ENCODE results near the gene HNRNPH3.
"Not testable (repeated sequence)": the region's sequence is repeated elsewhere in the genome, so short reads cannot be mapped to it uniquely, and the experiment has no call there.

The HNRNPH3 gene

DNA sequence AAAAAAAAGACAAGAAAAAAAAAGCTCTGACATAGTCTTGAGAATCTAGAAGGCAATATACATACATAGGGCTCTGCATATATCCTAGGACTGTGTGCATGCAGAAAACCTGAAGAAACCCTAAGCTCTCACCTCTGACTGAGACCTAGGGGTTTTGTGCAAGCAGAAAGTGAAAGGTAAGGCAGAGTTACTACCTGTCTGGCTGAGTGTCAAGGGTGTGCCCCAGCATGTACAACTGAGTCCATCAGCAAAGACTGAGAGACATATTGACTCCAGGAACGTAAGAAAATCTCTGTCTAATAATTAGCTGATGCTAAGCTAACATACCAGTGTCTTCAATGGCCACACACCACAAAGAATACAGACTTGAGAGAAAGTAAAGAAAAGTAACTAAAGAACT, 16.3 kb upstream of the HNRNPH3 start:
- Mint-ChIP-seq H3K4me3 (no peak overlapping the region), H3K9me3 (peaks cover 3 to 14% of the 10 kb centered on the region in 2 donors), H3K27me3 (no peaks in the 10 kb centered on the region), H3K27ac (no peak overlapping the region), H3K36me3 (peaks cover 9 to 14% of the 10 kb centered on the region in 2 donors), H3K4me1 (peaks cover 0 to 4% of the 10 kb centered on the region in 2 donors)
- DNase-seq: no peak
- ATAC-seq (replicated peaks): no peak

DNA sequence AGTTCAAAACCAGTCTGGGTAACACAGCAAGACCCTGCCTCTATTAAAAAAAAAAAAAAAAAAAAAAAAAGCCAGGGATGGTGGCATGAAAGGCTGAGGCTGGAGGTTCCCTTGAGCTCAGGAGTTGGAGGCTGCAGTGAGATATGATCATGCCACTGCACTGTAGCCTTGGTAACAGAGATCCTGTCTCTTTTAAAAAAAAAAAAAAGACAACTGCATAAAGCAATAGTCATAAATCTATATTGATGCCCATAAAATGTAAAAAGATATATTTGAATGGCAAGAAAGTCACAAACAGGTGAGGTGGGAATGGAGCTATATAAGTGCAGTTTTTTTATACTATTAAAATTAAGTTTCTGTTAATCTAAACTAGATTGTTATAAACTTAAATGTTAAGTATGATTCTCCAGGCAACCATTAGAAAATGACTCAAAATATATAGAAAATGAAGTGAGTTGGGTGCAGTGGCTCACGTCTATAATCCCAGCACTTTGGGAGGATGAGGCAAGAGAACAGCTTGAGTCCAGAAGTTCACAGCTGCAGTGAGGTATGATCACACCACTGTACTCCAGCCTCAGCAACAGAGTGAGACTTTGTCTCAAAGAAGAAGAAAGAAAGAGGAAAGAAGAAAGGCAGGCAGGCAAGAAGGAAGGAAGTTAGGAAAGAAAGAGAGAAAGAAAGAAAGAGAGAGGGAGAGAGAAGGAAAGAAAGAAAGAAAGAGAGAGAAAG, 13.4 kb upstream of the HNRNPH3 start:
- Mint-ChIP-seq H3K27me3 (no peaks in the 10 kb centered on the region), H3K27ac (no peak overlapping the region), H3K4me1 (peaks cover 0 to 4% of the 10 kb centered on the region in 2 donors), H3K36me3 (peaks cover 9 to 14% of the 10 kb centered on the region in 2 donors), H3K4me3 (no peak overlapping the region), H3K9me3 (peaks cover 4 to 14% of the 10 kb centered on the region in 2 donors)
- no peak for DNase-seq
- no peak for ATAC-seq (replicated peaks)

DNA sequence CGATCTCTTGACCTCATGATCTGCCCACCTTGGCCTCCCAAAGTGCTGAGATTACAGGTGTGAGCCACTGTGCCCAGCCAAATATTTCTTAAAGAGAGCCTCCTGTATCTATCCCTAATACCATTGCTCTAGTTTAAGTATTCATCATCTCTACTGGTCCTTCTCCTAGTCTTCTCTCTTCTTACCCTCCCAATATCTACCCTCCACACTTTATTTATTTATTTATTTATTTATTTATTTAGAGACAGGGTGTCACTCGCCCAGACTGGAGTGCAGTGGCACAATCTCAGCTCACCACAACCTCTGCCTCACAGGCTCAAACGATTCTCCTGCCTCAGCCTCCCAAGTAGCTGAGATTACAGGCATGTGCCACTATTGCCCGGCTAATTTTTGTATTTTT, 7.5 kb upstream of the HNRNPH3 start:
- peaks cover 7 to 10% of the 10 kb centered on the region in 2 donors for H3K4me1 Mint-ChIP-seq
- ATAC-seq (replicated peaks); H3K27ac Mint-ChIP-seq; H3K36me3 Mint-ChIP-seq; H3K4me3 Mint-ChIP-seq; H3K27me3 Mint-ChIP-seq; H3K9me3 Mint-ChIP-seq; DNase-seq: not testable (repeated sequence)

DNA sequence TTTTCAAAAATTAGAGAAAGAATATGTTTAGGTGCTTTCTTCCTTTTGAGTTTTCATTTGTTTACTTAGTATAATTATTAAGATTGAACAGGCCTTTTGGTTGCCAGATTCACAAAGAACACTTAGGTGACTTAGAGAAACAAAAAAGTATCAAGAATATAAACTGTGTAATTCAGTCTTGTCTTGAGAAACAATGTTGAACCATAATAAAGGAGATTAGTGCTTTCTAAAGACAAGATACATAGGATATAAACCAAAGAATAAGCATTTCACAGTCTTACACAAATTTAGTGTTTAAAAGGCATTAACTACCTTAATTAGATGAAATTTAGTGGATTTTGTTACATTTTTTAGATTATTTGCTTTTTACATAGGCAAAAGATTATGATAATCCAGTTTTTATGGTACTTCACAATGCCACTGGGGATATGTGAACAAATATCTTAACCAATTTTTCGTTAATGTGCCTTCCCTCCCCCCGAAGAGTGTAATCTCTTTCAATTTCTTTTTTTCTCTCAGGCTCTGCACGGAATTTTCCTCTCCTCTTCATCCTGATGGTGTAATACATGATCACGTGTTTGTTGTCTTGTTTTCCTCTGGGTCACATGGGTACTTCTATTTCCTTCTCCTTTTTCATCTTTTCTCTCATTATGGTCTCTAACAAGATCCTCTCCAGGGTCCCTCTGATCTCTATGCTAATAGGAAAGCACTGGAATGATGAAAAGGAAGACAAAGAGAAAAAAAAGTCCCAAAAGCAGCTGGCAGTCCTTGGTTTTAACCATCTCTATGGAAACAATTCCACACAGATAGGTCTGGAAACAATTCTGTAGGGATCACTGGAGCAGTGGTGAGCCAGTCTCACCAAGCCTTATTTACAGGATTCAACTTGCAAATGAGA, 3.7 kb upstream of the HNRNPH3 start:
- H3K27me3 Mint-ChIP-seq: no peaks in the 10 kb centered on the region
- peak overlapping the region; percentile 58 to 68 for H3K4me3 Mint-ChIP-seq
- peaks cover 13 to 20% of the 10 kb centered on the region in 2 donors for H3K36me3 Mint-ChIP-seq
- peaks cover 0 to 3% of the 10 kb centered on the region in 2 donors for H3K9me3 Mint-ChIP-seq
- DNase-seq (no peak), ATAC-seq (replicated peaks) (no peak)
- peak overlapping the region; percentile 10 for H3K27ac Mint-ChIP-seq
- H3K4me1 Mint-ChIP-seq: peaks cover 26 to 39% of the 10 kb centered on the region in 2 donors

DNA sequence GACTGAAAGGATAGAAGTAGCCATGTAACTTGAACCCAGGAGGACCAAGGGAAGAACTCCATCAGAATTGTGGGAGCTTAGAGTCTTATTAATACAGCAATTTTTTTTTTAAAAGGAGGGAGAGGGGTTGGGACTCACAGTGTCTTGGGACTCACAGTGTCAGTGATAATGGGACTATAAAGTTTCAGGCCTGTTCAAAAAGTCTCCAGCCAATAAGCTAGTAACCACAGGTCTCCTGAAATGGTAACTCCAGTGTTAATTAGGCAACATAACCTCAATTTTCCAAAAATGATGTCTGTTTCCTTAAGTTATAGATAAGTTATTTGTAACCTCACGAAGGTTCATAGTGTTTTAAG, 2.4 kb upstream of the HNRNPH3 start:
- Mint-ChIP-seq H3K36me3 (peaks cover 17 to 26% of the 10 kb centered on the region in 2 donors), H3K4me1 (peaks cover 28 to 50% of the 10 kb centered on the region in 2 donors), H3K27me3 (no peaks in the 10 kb centered on the region), H3K9me3 (peaks cover 0 to 3% of the 10 kb centered on the region in 2 donors), H3K27ac (no peak overlapping the region), H3K4me3 (no peak overlapping the region)
- no peak for ATAC-seq (replicated peaks)
- DNase-seq: no peak

DNA sequence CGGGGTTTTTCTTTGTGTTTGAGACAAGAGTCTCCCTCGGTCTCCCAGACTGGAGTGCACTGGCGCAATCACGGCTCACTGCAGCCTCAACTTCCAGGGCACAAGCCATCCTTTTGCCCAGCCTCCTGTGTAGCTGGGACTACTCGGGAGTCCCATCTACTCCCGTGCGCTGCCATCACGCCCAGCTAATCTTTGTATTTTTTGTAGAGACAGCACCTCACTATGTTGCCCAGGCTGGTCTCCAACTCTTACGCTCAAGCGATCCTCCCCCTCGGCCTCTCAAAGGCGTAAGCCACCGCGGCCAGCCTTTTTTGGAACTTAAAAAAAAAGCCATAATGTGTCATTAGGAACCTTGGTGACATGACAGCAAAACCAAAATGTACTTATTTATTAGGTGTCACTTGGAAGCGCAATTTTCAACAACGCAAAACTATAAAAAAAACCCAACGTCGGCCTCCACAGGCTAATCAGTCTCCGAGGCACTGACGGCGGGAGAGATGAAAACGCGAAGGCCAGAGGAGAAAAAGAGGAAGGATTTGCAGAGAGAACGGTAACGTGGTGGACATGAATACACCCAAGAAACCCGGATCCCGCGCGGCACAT, 911 bp upstream of the HNRNPH3 start:
- ATAC-seq (replicated peaks) (no peak), DNase-seq (no peak)
- peak overlapping the region; percentile 100 for H3K27ac Mint-ChIP-seq
- peaks cover 20 to 37% of the 10 kb centered on the region in 2 donors for H3K36me3 Mint-ChIP-seq
- H3K4me1 Mint-ChIP-seq: peaks cover 35 to 65% of the 10 kb centered on the region in 2 donors
- H3K27me3 Mint-ChIP-seq: no peaks in the 10 kb centered on the region
- peak overlapping the region; percentile 99 for H3K4me3 Mint-ChIP-seq
- H3K9me3 Mint-ChIP-seq: peaks cover 0 to 3% of the 10 kb centered on the region in 2 donors

DNA sequence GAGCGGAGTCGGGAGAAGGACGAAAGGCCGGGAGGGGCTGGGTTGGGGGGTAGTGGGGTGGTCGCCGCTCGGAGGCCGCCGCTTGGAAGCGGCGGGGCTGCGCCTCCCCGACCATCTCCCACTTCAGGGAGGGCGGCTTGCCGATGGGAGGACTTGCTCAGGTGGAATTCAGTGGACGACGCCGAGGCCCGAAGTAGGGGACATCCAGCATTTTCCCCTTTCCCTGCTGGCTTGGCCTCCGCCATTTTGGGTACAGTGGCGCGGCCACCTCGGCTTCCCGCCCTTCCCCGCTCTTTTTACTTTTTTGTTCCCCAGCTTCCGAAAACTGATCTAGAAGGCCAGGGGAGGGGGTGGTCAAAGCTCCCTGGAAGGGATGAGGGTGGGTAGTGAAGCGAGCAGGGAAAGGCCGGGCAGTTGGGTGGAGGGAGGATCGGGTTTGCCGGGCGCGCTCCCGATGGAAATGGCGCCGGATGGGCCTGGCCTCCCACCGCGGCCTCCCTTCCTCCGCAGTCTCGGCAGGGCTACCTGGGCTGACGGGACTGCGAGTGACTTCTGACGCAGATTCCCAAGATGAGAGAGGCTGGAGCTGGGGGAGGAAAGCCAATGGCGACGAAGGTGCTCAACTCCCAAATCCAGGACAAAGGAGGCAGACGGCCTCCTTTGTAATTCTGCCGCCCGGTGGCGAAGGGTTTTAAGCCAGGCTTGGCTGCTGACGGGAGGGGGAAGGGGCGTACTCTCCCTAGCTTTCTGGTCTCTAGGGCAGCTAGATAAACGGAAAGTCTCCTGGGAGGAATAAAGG, 594 bp downstream of the HNRNPH3 start, which contains the start of gene PBLD:
Gene PBLD, minus strand, starts transcription at position 670 of the 799 bp plus-strand sequence. CDS start 26,084 bp downstream, outside the sequence.
- Mint-ChIP-seq H3K9me3 (peaks cover 0 to 3% of the 10 kb centered on the region in 2 donors), H3K27me3 (no peaks in the 10 kb centered on the region), H3K4me1 (peaks cover 41 to 77% of the 10 kb centered on the region in 2 donors), H3K4me3 (peak within 1 kb of the TSS; percentile 99), H3K27ac (peak within 1 kb of the TSS; percentile 100), H3K36me3 (peaks cover 26 to 49% of the 10 kb centered on the region in 2 donors)
- ATAC-seq (replicated peaks): peak; percentile 21 to 24
- peak; percentile 50 for DNase-seq

DNA sequence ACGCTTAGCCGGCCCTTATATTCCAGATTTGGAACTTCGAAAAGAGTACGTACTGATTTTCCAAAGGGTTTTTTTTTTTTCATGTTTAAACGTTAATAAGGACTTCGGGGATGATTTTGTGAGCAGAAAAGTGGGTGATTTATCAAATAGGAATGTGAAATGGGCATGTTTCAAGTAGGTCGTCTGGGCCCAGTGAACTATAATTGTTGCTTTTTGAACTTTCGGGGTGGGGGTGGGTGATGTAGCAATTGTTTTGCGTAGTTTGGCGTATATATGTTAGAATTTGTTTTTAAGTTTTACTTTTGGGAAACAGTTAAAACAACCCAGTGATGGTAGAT, 1.2 kb downstream of the HNRNPH3 start:
- ATAC-seq (replicated peaks) (no peak), DNase-seq (no peak)
- H3K27ac Mint-ChIP-seq: peak overlapping the region; percentile 100
- H3K4me1 Mint-ChIP-seq: peaks cover 45 to 82% of the 10 kb centered on the region in 2 donors
- H3K27me3 Mint-ChIP-seq: no peaks in the 10 kb centered on the region
- H3K9me3 Mint-ChIP-seq: peaks cover 0 to 3% of the 10 kb centered on the region in 2 donors
- H3K36me3 Mint-ChIP-seq: peaks cover 29 to 54% of the 10 kb centered on the region in 2 donors
- H3K4me3 Mint-ChIP-seq: peak overlapping the region; percentile 99

DNA sequence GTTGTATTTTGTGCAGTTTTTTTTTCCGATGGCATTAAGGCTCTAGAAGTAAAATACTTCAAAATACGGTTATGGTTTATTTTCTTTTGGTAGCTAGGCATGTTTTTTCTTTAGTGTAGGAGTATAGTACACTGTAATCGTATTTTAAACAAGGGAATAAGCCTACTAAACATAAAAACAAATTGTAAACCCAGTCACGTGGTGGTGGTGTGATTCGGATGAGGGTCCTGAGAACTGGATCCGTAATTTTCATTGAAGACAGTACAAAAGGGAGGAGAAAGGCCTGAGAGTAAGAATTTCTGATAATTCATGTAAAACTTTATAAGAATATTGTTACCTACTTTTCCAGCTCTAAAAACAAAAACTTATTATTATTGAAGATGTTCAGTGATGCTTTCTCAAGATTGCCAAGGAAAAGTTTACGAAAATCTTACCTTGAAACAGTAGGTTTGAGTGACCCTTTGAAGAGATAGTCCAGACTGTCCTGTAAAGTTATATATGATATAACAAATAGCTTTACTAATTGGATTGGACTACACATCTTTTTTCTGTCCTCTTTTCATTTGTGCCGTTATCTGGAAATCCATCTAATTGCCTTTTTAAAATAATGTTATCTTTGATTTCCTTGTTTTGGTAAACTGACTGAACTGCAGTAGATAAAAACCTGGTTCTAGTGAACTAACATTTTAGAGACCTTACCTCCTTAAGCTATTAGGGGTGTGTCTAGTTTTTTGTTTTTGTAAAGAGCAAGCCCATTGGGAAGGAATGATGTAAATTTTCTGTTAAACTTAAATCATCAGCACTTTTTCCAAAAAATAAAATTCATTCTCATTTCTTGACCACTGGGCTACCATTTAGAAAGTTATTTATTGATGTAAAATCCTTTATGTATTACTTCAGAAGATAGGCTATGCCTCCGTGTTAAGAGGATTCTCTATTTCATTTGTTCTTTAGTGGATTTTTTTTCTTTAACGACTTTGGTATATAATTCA, 1.9 kb downstream of the HNRNPH3 start:
- H3K27ac Mint-ChIP-seq: peak overlapping the region; percentile 100
- ATAC-seq (replicated peaks) (no peak), DNase-seq (no peak)
- H3K36me3 Mint-ChIP-seq: peaks cover 33 to 59% of the 10 kb centered on the region in 2 donors
- H3K9me3 Mint-ChIP-seq: peaks cover 0 to 3% of the 10 kb centered on the region in 2 donors
- peaks cover 44 to 81% of the 10 kb centered on the region in 2 donors for H3K4me1 Mint-ChIP-seq
- H3K4me3 Mint-ChIP-seq: peak overlapping the region; percentile 99
- no peaks in the 10 kb centered on the region for H3K27me3 Mint-ChIP-seq

DNA sequence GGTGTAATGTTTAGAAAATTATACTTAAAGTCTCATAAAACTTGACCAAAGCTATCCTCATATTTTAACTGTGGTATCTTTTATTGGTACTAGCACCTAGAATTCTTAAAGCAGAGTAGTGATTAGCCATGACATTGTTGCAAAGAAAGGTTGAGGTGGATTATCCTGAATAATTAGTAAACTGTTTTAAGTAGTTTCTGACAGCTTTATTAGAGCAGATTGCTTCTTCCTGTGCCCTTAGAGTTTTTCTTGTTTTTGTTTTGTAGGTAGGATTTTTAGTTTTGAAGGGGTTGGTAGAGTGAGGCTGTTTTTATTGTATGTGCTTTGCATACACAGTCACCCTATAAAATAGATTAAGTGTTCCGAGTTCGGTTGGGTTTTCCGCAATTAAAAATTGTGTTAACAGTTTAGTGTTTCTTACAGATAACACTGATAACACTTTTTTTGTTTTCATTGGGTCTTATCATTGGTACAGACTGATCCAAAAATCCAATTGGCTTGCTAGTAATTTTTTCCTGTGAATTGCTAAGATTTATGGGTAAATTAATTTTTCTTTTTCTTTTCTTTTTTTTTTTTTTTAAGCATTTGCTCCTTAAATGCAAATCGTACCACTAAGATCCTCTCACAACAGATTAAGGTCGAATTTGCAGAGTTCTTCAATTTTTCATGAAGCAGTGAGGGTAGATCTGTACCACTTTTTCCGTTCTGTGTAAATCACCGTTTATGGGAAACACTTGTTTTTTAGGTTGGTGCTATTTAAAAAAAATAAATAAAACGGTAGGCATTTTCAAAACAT, 3.0 kb downstream of the HNRNPH3 start:
- Mint-ChIP-seq H3K36me3 (peaks cover 38 to 70% of the 10 kb centered on the region in 2 donors), H3K27me3 (no peaks in the 10 kb centered on the region), H3K9me3 (peaks cover 0 to 3% of the 10 kb centered on the region in 2 donors), H3K4me1 (peaks cover 41 to 74% of the 10 kb centered on the region in 2 donors), H3K4me3 (peak overlapping the region; percentile 99), H3K27ac (peak overlapping the region; percentile 48)
- no peak for DNase-seq
- ATAC-seq (replicated peaks): no peak

DNA sequence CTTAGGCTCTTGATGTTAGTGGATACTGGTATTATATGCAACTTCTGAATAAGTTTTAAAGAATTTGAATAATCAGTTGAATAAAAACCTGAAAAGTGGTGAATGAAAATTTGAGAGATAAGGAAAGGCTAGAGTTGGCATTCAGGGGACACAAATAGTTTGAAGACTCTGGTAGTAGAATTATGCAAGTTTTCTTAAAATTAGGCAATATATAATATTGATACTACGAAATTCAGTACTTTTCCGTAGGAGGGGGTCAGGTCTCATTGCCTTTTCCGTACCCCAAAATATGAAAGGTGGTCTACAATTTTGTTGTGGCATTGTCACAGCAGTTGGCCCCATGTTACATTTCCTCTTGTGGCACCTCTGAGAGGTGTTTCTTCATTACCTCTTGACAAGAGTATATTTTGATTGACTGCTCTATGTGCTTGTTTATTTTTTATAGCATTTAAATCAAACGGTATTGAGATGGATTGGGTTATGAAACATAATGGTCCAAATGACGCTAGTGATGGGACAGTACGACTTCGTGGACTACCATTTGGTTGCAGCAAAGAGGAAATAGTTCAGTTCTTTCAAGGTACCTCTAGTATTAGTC, 5.0 kb downstream of the HNRNPH3 start:
- no peak for ATAC-seq (replicated peaks)
- Mint-ChIP-seq H3K27me3 (no peaks in the 10 kb centered on the region), H3K4me3 (peak overlapping the region; percentile 32 to 49), H3K36me3 (peaks cover 41 to 77% of the 10 kb centered on the region in 2 donors), H3K27ac (peak overlapping the region; percentile 37), H3K4me1 (peaks cover 29 to 56% of the 10 kb centered on the region in 2 donors), H3K9me3 (no peaks in the 10 kb centered on the region)
- no peak for DNase-seq
